Sigmoid colon (tissue), 4 donors: ENCODE measurements around the gene ARL11.

Source experiments
- CTCF ChIP-seq, 4 experiments: fragments of 450-650 bp in 3 of 4; fragments of 200-600 bp in 1 of 4; IDR thresholded peaks; one replicate each; pipeline ENCODE4 v1.5.1; 2016 to 2019; ENCODE audit warnings: antibody characterized with exemption in 4 of 4, mild to moderate bottlenecking in 3 of 4, moderate library complexity in 2 of 4
- POLR2A ChIP-seq, 2 donors: fragments of 450-650 bp; IDR thresholded peaks; one replicate each; pipeline ENCODE4 v1.6.1; 2016; ENCODE audit warnings: antibody characterized with exemption in 2 of 2, mild to moderate bottlenecking in 2 of 2, moderate library complexity in 2 of 2
- POLR2AphosphoS5 ChIP-seq, 4 donors: sonication (generic); formaldehyde crosslinking; IDR thresholded peaks; one replicate each; pipeline ENCODE4 v1.6.1; 2017; ENCODE audit warnings: antibody characterized with exemption in 4 of 4

GRCh38 chr13:49638030-49638743, 9.9 kb downstream of the ARL11 start:
- TF ChIP-seq POLR2A (IDR thresholded peaks at IDR 0.05) = no peak
- no peak for TF ChIP-seq CTCF (IDR thresholded peaks at IDR 0.05)
- TF ChIP-seq POLR2AphosphoS5 (IDR thresholded peaks at IDR 0.05) = no peak
